Measurements from ENCODE around the gene AUNIP. TPM values are rescaled to one million over a fixed set of nuclear protein-coding genes. Genes with fewer than 3 reads are reported as not detected.
A peak's percentile ranks its signal among the peaks of the same experiment; 100 is the strongest.

AUNIP gene
- total and polyA plus RNA-seq, 11 donors: 0.19 to 1.5 (median 0.26) TPM; not detected in 7

DNA sequence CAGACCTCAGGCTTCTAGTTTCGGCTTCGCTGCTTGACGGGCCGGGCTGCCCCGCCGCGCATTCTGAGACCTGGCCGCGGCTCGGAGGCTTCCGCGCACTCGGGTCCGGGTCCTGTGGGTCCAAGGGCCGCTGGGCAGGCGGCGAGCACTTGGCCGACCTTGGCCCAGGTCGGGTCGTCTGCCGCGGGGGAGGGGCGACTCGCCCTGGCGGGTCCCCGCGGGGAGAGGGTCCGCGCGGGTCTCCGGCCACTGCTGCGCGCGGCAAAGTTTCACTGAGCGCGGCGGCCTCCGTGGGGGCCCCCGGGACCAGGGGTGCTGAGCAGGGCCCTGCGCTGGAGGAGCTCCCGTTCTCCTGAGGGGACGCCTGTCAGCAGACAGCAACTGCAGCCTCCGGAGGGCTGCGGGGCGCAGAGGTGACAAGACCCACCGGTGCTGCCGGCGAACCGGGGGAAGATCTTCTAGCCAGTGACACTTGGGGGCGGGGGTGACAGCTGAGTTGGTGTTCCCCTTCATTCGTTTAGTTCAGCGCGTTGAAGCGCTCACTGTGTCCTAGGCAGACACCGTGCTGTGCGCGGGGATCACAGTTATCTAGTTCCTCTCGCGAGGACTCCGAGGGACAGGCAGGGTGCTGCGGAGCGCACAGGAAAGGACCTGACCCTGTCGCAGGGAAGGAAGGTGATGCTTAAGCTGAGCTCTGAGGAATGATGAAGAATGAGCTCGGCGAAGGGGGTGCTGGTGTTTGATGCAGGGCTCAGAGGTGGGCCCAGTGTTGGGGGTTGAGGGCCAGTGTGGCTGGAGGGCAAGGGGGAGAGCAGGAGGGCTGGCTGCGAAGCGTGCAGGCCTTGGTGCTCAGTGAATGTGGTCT lies 38.8 kb downstream of the AUNIP start:
- DNase-seq (peak in 3 of 5 donors; percentile 56 to 71 (median 63)), ATAC-seq (peak; percentile 39 to 63 (median 61))
- Histone ChIP-seq H3K36me3 (peaks cover 0 to 31% (median 15%) of the 10 kb centered on the region in 9 donors), H3K27me3 (no peaks in the 10 kb centered on the region), H3K4me1 (peaks cover 0 to 61% (median 34%) of the 10 kb centered on the region in 12 donors), H3K27ac (peak overlapping the region; percentile 81 to 98 (median 92)), H3K9me3 (no peaks in the 10 kb centered on the region), H3K4me3 (peak overlapping the region; percentile 74 to 98 (median 89))
- WGBS, 4 donors: 1 to 2% (median 1%) methylated on average over 42 to 67 of the region's 67 CpGs
- intact Hi-C loops (cut with DNase I): loop anchor here in 3 of 10 donors (2.0 to 10.0 kb wide), 3 partner anchors 54 to 178 kb away; partner anchors contain the start of genes PAFAH2 (in 3 of the 3) and PAQR7 (in 1 of the 3)
- TF ChIP-seq, protein P1, sequence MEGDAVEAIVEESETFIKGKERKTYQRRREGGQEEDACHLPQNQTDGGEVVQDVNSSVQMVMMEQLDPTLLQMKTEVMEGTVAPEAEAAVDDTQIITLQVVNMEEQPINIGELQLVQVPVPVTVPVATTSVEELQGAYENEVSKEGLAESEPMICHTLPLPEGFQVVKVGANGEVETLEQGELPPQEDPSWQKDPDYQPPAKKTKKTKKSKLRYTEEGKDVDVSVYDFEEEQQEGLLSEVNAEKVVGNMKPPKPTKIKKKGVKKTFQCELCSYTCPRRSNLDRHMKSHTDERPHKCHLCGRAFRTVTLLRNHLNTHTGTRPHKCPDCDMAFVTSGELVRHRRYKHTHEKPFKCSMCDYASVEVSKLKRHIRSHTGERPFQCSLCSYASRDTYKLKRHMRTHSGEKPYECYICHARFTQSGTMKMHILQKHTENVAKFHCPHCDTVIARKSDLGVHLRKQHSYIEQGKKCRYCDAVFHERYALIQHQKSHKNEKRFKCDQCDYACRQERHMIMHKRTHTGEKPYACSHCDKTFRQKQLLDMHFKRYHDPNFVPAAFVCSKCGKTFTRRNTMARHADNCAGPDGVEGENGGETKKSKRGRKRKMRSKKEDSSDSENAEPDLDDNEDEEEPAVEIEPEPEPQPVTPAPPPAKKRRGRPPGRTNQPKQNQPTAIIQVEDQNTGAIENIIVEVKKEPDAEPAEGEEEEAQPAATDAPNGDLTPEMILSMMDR (IDR thresholded peaks at IDR 0.05): no peak
- TF ChIP-seq POLR2A (IDR thresholded peaks at IDR 0.05): no peak

GRCh38 chr1:25819491-25820246 lies 39.6 kb downstream of the AUNIP start, which contains the start of gene MTFR1L:
Gene MTFR1L (plus strand): TSS chr1:25819954. CDS start chr1:25823105, 3,151 bp downstream.
- Histone ChIP-seq H3K27ac (peak within 1 kb of the TSS; percentile 81 to 98 (median 92)), H3K9me3 (no peaks in the 10 kb centered on the region), H3K4me3 (peak within 1 kb of the TSS; percentile 74 to 98 (median 89)), H3K27me3 (no peaks in the 10 kb centered on the region), H3K36me3 (peaks cover 0 to 32% (median 23%) of the 10 kb centered on the region in 9 donors), H3K4me1 (peaks cover 0 to 59% (median 34%) of the 10 kb centered on the region in 12 donors)
- peak; percentile 89 to 91 (median 90) for ATAC-seq
- TF ChIP-seq, protein P1 (IDR thresholded peaks at IDR 0.05): no peak
- peak in 1 of 2 donors; percentile 89 for TF ChIP-seq POLR2A (IDR thresholded peaks at IDR 0.05)
- intact Hi-C loops (cut with DNase I): loop anchor here in 4 of 10 donors (2.0 to 10.0 kb wide), 5 partner anchors 55 to 575 kb away; partner anchors contain the start of genes PAFAH2 (in 3 of the 4), RSRP1 (in 2 of the 4) and PAQR7 (in 1 of the 4)
- peak; percentile 90 to 93 (median 92) for DNase-seq
- WGBS, 4 donors: 1% methylated on average over 35 to 64 of the region's 64 CpGs

GRCh38 chr1:25818569-25818968 lies 40.7 kb downstream of the AUNIP start:
- Histone ChIP-seq H3K36me3 (peaks cover 0 to 37% (median 29%) of the 10 kb centered on the region in 9 donors), H3K27me3 (no peaks in the 10 kb centered on the region), H3K9me3 (no peaks in the 10 kb centered on the region), H3K4me1 (peaks cover 0 to 53% (median 30%) of the 10 kb centered on the region in 12 donors), H3K4me3 (peak overlapping the region in 7 of 12 donors; percentile 84 to 96 (median 88)), H3K27ac (peak overlapping the region in 4 of 12 donors; percentile 40 to 90 (median 46))
- TF ChIP-seq POLR2A (IDR thresholded peaks at IDR 0.05): no peak
- TF ChIP-seq, protein P1 (IDR thresholded peaks at IDR 0.05): no peak
- no peak for DNase-seq
- ATAC-seq: no peak
- WGBS, 4 donors: 28 to 48% (median 41%) methylated on average over 6 of the region's 6 CpGs
- intact Hi-C loops (cut with DNase I): loop anchor here in 2 of 10 donors (5.0 to 10.0 kb wide), 2 partner anchors 571 to 574 kb away; partner anchors contain the start of gene RSRP1 (in 2 of the 2)

Measured in heart left ventricle (tissue), 16 donors.